Measurements from ENCODE around the gene CABCOCO1. TPM values are rescaled to one million over a fixed set of nuclear protein-coding genes. Genes with fewer than 3 reads are reported as not detected.
A peak's percentile ranks its signal among the peaks of the same experiment; 100 is the strongest.

CABCOCO1 gene
- total RNA-seq, 1 experiment from 2014 or later, result 0.57 TPM

GRCh38 chr10:61754587-61755550 is 92.1 kb downstream of the CABCOCO1 start:
- no peak for DNase-seq (ENCODE audit: low read depth)

DNA sequence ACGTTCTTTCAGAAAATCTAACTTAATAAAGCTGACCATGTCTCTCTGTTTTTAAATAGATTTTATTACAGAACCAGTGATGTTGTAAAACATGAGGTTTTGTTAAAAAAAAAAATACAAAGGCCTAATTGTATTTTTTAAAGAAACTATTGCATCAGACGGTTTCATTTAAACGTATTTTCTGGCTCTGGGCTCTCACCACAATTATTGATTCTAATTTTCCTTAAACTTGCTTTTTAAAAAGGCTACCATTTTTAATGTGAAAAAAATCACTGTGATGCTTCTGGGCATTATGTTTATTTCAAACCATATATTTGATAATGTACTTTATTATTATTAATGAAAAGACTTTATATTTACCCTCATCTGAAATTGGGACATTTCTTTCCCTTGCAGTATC is 94.3 kb downstream of the CABCOCO1 start:
- DNase-seq (ENCODE audit: low read depth), result no peak

DNA sequence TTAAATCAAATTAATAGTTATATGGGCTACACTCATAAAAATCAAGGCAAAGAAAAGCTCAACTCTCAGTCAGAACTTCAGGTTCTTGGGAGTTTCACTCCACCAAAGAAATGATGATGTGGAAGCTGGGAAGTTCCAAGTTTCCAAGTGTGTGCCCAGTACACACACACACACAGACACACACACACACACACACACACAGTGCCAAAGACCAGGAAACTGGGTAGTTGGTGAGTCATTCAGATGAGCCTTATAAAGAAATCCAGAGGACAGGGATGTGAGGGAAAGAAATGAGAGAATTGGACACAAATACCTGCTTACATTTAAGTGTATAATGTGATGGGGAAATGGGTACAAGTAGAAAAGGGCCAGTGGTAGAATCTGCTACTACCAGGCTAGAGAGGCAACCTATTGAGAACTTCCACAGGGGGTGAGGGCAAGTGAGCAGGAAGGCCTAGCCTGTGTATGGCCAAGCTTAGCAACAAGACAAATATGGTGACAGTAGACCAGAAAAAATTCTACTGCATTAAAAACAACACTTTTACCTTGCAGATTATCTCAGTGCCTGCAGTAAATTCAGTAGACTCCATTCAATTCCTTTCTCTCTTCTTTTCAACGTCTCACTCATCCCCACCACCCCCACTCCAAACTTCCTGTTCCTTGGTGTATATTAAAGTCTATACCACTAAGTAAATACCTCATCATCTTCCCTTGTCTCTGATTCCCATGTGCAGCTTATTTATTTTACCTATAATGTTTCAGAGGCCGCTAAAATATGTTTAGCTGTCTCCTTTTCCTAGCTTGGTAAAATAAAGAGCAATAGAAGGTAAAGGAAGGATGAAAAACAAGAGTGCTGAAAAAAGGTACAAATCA is 95.0 kb downstream of the CABCOCO1 start:
- peak; percentile 62 for DNase-seq (ENCODE audit: low read depth)

- DNase-seq (ENCODE audit: low read depth), result no peak
These were observed 95.7 kb downstream of the CABCOCO1 start for GRCh38 chr10:61758433-61758832.

- DNase-seq (ENCODE audit: low read depth), result no peak
These were observed 97.0 kb downstream of the CABCOCO1 start for GRCh38 chr10:61759751-61760150.

DNA sequence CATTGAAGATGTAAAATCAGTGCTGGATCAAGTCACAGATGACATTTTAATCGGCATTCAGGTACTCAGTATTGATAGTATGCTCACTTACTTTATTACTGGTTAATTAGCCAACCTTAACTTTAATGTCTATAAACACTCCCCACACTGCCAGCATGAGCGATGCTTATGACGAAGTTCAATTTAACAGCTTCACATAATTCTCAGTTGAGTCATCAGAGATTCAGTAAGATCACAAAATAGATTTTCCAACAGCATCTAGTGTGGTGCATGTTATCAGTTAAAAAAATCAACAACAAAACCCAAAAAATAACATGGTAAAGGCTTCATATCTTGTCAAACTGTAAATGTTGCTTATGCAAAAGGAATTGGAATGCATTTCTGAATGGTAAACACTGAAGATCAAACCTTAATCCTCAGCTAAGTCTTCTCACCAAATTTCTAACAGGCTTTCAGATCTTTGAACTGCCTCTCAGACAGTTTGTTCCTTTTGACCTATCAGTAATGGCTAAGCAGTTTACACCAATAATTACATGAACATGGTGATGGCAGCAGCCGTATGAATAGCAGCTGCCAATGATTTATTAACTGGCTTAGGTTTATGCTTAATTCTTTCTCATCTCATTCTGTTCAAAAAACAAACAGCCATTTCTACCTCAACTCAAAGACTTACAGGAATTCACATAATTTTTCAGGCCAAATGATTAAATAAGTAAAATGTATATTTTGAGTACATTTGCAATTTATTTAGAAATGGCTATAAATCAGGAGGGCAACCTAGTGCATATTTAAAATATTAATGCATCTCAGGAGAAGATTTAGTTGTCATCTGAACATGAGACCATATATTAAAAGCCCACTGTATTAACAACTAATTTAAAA is 98.5 kb downstream of the CABCOCO1 start:
- DNase-seq (ENCODE audit: low read depth), result peak; percentile 50

- no peak for DNase-seq (ENCODE audit: low read depth)
These were observed 99.1 kb downstream of the CABCOCO1 start for GRCh38 chr10:61761825-61762217.

- no peak for DNase-seq (ENCODE audit: low read depth)
These were observed 101.0 kb downstream of the CABCOCO1 start for GRCh38 chr10:61763778-61764177.

GRCh38 chr10:61764486-61764885 is 101.8 kb downstream of the CABCOCO1 start:
- DNase-seq (ENCODE audit: low read depth), result no peak

- DNase-seq (ENCODE audit: low read depth), result no peak
These were observed 102.7 kb downstream of the CABCOCO1 start for GRCh38 chr10:61765176-61766087.

GRCh38 chr10:61766927-61767326 is 104.2 kb downstream of the CABCOCO1 start:
- DNase-seq (ENCODE audit: low read depth), result no peak

- no peak for DNase-seq (ENCODE audit: low read depth)
These were observed 111.3 kb downstream of the CABCOCO1 start for GRCh38 chr10:61774031-61774430.

DNA sequence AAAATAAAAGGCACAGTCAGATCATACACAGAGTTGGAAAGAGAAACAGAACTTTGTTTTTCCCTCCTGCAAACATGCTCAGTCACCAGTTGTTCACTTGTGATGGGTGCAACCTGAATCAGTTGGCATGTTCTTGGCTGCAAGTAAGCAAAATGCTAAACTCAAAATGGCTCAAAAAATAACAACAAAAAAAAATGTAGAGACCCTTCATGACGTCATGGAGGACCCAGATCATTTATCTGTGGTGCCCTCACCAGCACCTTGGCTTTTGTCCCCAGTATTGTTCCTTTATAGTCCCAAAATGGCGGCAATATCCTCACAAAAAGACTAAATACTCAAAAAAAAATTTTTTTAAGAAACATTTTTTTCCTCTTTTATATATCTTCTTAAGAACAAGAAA is 112.4 kb downstream of the CABCOCO1 start:
- no peak for DNase-seq (ENCODE audit: low read depth)

DNA sequence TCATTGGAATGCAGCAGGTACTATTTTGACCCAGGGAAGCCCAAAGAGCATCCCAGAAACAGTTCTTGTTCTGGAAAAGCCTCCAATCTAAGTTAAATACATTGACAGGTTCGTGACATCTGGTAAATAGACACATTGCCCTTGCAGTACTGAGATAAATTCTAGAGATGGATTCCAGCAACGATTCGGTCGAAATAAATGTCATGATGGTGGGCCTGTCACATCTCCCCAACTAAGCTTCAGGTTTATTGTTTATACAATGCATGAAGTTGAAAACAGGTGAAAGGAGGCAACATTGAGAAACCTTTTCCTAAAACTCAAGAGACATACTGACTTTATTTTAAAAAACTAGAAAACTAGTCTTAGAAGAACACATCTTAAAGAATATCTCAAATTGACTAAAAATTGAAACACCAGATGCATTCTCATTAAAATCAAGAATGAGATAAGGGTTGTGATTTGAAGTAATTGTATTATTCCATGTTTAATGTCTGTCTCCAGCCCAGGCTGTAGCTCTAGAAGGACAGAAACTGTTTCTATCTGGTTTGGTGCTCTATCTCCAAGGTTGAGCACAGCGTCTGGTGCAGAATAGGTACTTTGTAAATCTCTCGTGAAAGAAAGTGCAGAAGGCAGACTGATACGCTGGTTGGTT is 114.0 kb downstream of the CABCOCO1 start:
- no peak for DNase-seq (ENCODE audit: low read depth)

DNA sequence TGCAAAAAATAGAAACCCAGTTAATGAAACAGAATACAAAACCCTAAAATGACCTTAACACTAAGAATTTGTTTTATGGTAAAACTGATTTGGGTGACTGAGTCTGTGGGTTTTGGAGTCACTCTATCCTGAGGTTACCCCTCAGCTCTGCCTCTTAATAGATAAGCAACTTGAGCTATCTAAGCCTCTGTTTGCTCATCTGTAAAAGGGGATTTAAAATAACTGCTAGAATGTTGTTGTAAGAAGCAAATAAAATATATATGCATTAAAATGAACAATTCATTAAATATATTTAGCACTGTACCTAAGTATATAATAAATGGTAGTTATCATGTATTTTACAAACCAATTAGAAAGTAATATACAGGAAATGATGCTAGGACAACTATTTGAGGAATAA is 115.4 kb downstream of the CABCOCO1 start:
- no peak for DNase-seq (ENCODE audit: low read depth)

DNA sequence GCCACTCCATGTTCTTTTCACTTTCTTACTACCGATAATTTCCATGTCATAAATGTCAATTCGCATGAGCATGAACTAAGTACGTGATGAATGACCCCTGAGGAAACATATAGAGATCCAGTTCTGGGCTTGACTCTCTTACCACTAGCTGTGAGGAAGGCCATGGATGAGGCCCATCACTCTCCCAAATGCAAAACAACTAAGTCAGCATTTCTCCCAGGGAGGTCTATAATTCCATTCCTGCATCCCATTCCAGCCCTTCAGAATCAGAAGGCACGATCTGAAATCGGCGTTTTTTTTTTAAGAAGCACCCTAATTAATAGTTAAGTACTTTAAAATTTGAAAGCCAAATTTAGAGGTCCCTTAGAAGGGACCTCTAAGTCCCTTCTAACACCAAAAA is 116.5 kb downstream of the CABCOCO1 start:
- no peak for DNase-seq (ENCODE audit: low read depth)

GRCh38 chr10:61779950-61780659 is 117.4 kb downstream of the CABCOCO1 start:
- peak; percentile 83 for DNase-seq (ENCODE audit: low read depth)

DNA sequence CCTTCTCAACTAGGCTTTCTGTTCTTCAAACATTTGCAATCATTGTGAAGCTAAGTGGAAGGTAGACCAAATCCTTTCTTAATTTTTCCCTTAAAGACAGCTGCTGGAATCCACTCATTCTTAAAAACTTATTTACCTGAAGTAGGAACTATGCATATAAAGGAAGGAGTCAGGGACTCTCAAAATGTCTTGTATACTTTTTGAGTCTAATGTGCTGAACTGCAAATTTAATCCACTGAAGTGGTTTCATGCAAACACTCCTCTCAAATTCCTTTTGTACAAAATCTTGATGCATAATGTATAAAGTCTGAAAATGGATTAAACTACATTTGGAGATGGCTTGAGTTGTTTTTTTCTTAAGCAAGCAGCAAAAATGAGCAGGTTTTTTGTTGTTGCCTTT is 118.0 kb downstream of the CABCOCO1 start:
- no peak for DNase-seq (ENCODE audit: low read depth)

DNA sequence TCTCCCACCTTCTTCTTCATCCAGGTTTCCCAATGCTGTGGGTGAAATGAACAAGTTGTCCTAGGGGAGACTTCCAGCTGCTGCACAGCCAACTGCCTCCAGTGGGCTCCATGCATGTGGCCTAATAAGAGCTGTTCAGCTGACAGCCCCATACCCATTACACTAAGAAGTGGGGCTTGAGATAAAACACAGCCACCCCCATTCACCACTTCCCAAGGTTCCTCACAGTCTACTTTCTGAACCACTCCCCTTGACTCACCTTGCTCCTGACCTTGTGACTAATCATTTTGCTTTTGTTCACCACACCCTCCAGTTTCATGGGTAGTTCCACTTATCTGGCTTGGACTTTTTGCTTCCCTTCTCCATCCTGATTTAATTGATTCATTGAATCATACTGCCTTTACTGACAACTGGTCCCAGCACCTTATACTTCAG is 119.3 kb downstream of the CABCOCO1 start:
- DNase-seq (ENCODE audit: low read depth), result peak; percentile 47

All from Daoy (cell line).